ENCODE data around the gene CFAP91. TPM values are rescaled to one million over a fixed set of nuclear protein-coding genes. Genes with fewer than 3 reads are reported as not detected.

The CFAP91 gene
- total RNA-seq, 2 experiments from 2014 or later = not detected

- ChIA-PET POLR2A (interaction anchor here (1.2 to 2.6 kb wide), 2 partner anchors 13 to 15 kb away, joined by 3 to 10 read pairs; partner anchors contain the start of gene COX17), CTCF (interaction anchor here (1.1 to 1.4 kb wide), 2 partner anchors 11 to 64 kb away, joined by 3 to 6 read pairs; no protein-coding TSS in a partner anchor)
- no peaks in the 10 kb centered on the region for H3K27me3 Mint-ChIP-seq
- TF ChIP-seq CTCF (IDR thresholded peaks at IDR 0.05) = no peak
- no peak overlapping the region for H3K4me3 Mint-ChIP-seq
- no peak for DNase-seq
- peak overlapping the region; percentile 25 for H3K27ac Mint-ChIP-seq
- no peaks in the 10 kb centered on the region for H3K9me3 Mint-ChIP-seq
- no peak for ATAC-seq
- H3K36me3 Mint-ChIP-seq (ENCODE audit: low read depth) = peaks cover 13% of the 10 kb centered on the region
- intact Hi-C loops (cut with micrococcal nuclease) = no loop called here
- H3K4me1 Mint-ChIP-seq (ENCODE audit: low read depth) = peaks cover 7% of the 10 kb centered on the region
Measured at GRCh38 chr3:119664370-119664769, 38.5 kb upstream of the CFAP91 start.

GRCh38 chr3:119664850-119665379, 37.9 kb upstream of the CFAP91 start:
- Mint-ChIP-seq H3K36me3 (ENCODE audit: low read depth) (peaks cover 14% of the 10 kb centered on the region), H3K27ac (peak overlapping the region; percentile 25), H3K4me1 (ENCODE audit: low read depth) (peaks cover 9% of the 10 kb centered on the region), H3K9me3 (no peaks in the 10 kb centered on the region), H3K27me3 (no peaks in the 10 kb centered on the region), H3K4me3 (no peak overlapping the region)
- DNase-seq (no peak), ATAC-seq (no peak)
- intact Hi-C loops (cut with micrococcal nuclease) = no loop called here
- TF ChIP-seq CTCF (IDR thresholded peaks at IDR 0.05) = no peak
- POLR2A ChIA-PET = interaction anchor here (2.6 kb wide), 1 partner anchor 12 kb away, joined by 10 read pairs; the partner anchor contains the start of gene COX17
- CTCF ChIA-PET = interaction anchor here (1.1 to 1.4 kb wide), 2 partner anchors 11 to 64 kb away, joined by 3 to 6 read pairs; no protein-coding TSS in a partner anchor

GRCh38 chr3:119665954-119666559, 36.8 kb upstream of the CFAP91 start:
- Mint-ChIP-seq H3K27ac (no peak overlapping the region), H3K4me3 (no peak overlapping the region), H3K4me1 (ENCODE audit: low read depth) (peaks cover 16% of the 10 kb centered on the region), H3K36me3 (ENCODE audit: low read depth) (peaks cover 22% of the 10 kb centered on the region), H3K27me3 (no peaks in the 10 kb centered on the region), H3K9me3 (no peaks in the 10 kb centered on the region)
- DNase-seq (no peak), ATAC-seq (no peak)
- intact Hi-C loops (cut with micrococcal nuclease) = no loop called here
- ChIA-PET CTCF (no interaction called here), POLR2A (interaction anchor here (2.6 kb wide), 1 partner anchor 11 kb away, joined by 10 read pairs; the partner anchor contains the start of gene COX17)
- no peak for TF ChIP-seq CTCF (IDR thresholded peaks at IDR 0.05)

DNA sequence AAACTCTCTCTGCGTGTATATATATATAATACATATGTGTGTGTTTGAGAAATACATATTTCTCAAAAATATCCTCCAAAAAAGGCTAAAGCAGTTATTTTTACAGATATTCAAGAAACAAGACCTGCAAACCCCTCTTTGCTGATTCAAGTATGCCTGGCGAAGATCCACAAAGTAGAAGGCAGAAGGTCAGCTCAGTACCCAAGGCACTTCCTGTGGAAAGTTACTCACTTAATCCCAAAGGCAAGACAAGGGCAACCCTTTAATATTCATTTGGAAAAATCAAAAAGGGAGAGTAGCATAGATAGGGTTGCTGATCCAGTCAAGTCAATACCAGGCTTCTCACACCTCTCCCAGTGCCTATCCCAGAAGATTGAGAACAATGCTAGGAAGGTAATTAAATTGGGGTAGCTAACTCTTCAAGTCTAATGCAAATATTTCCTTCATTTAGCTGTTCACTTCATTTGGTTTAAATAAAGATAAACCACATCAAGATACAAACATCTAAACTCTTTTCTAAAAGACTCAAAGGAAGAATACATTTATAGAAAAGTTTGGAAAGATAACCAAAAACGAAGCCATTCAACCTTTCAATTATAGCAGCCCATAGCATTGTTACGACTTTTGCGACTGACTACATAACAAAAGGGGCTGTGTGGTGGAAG, 32.8 kb upstream of the CFAP91 start:
- CTCF ChIA-PET = interaction anchor here (1.2 kb wide), 1 partner anchor 11 kb away, joined by 5 read pairs; no protein-coding TSS in a partner anchor
- Mint-ChIP-seq H3K4me1 (ENCODE audit: low read depth) (peaks cover 31% of the 10 kb centered on the region), H3K36me3 (ENCODE audit: low read depth) (peaks cover 47% of the 10 kb centered on the region), H3K27me3 (no peaks in the 10 kb centered on the region), H3K27ac (peak overlapping the region; percentile 76), H3K4me3 (no peak overlapping the region), H3K9me3 (no peaks in the 10 kb centered on the region)
- DNase-seq (no peak), ATAC-seq (no peak)
- no peak for TF ChIP-seq CTCF (IDR thresholded peaks at IDR 0.05)
- POLR2A ChIA-PET = interaction anchor here (0.6 kb wide), 1 partner anchor 1756 kb away, joined by 3 read pairs; no protein-coding TSS in a partner anchor
- intact Hi-C loops (cut with micrococcal nuclease) = loop anchor here (10.0 kb wide), 2 partner anchors 205 to 375 kb away; partner anchors contain the start of genes ARHGAP31, POGLUT1 and TMEM39A

Measured in activated CD8-positive, alpha-beta T cell treated with anti-CD3 and anti-CD28 coated beads for 36 hours (primary cell).